Natural killer cell (primary cell): Measurements from ENCODE around the gene RAI14. TPM values are rescaled to one million over a fixed set of nuclear protein-coding genes. Genes with fewer than 3 reads are reported as not detected.

Experiments
- ATAC-seq, 3 donors: fragments of 150-1000 bp in 2 of 3; fragments of 200-7000 bp in 1 of 3; cut with Tn5 transposase; 1 replicate in 1 of 3; 2 replicates in 2 of 3; pipeline ENCODE4 v1.10.0; 2021; ENCODE audit warnings: mild to moderate bottlenecking in 2 of 3, moderate library complexity in 2 of 3
- DNase-seq, 2 donors: peaks; one replicate each; pipeline versions ENCODE4 v3.0.0 to v3.0.0-alpha.2; 2013 to 2021; ENCODE audit warnings: mixed read lengths in 1 of 2
- H3K27ac ChIP-seq: one replicate; pipeline ENCODE4 v1.5.1; 2013; ENCODE audit warnings: mild to moderate bottlenecking, low read length
- H3K27me3 ChIP-seq: one replicate; pipeline ENCODE4 v1.6.1; 2013; ENCODE audit warnings: low read length; ENCODE audit not compliant: control insufficient read depth, insufficient read depth
- H3K36me3 ChIP-seq: one replicate; pipeline ENCODE4 v1.6.1; 2013; ENCODE audit warnings: low read length; ENCODE audit not compliant: control insufficient read depth, insufficient read depth
- H3K4me1 ChIP-seq: one replicate; pipeline ENCODE4 v1.6.1; 2013; ENCODE audit warnings: low read length; ENCODE audit not compliant: control insufficient read depth, insufficient read depth
- H3K4me3 ChIP-seq: one replicate; pipeline ENCODE4 v1.5.1; 2013; ENCODE audit warnings: low read length
- H3K9me3 ChIP-seq: one replicate; pipeline ENCODE4 v1.6.1; 2013; ENCODE audit warnings: low read length; ENCODE audit not compliant: control insufficient read depth, insufficient read depth
- H3K27ac Mint-ChIP-seq, 2 donors: one replicate each; pipeline ENCODE4 v1.8.0; 2022; ENCODE audit warnings: mild to moderate bottlenecking in 2 of 2, mixed read lengths in 2 of 2, moderate library complexity in 1 of 2
- H3K27me3 Mint-ChIP-seq, 2 donors: one replicate each; pipeline ENCODE4 v1.8.0; 2022; ENCODE audit warnings: low read depth in 2 of 2, mixed read lengths in 2 of 2
- H3K36me3 Mint-ChIP-seq: one replicate; pipeline ENCODE4 v1.8.0; 2022; ENCODE audit warnings: mixed read lengths
- H3K4me1 Mint-ChIP-seq, 2 donors: one replicate each; pipeline ENCODE4 v1.8.0; 2022; ENCODE audit warnings: mixed read lengths in 2 of 2
- H3K4me3 Mint-ChIP-seq: one replicate; pipeline ENCODE4 v1.8.0; 2022; ENCODE audit warnings: mild to moderate bottlenecking, moderate library complexity, mixed read lengths
- H3K9me3 Mint-ChIP-seq, 2 donors: one replicate each; pipeline ENCODE4 v1.8.0; 2022; ENCODE audit warnings: mixed read lengths in 2 of 2
- WGBS: methylation state at CpG from one replicate; pipeline ENCODE4 v1.1.7; 2013; ENCODE audit warnings: missing lambda C conversion rate; ENCODE audit not compliant: insufficient coverage; 5-methylcytosine and 5-hydroxymethylcytosine counted together
- intact Hi-C: fragments of 100-400 bp; cut with micrococcal nuclease; formaldehyde crosslinking; loops from one replicate; pipeline ENCODE4 v1.14.2; 2022
- total RNA-seq, 4 donors: library from RNA; stranded (reverse); fragments of 120-200 nt in 1 of 4; gene quantifications; one replicate each; pipeline versions ENCODE4 v1.2.3 to v1.2.4, GENCODE V29; 2013 to 2022
- TF ChIP-seq, protein P1 (sequence below): fragments of 200-600 bp; IDR thresholded peaks from one replicate; pipeline ENCODE4 v1.8.0; 2022; ENCODE audit warnings: antibody characterized with exemption

RAI14 gene
- total RNA-seq, 3 donors from 2014 or later (not counting 1 experiment from before 2014, with no cell fraction given): 0.40 to 2.9 (median 2.8) TPM

DNA sequence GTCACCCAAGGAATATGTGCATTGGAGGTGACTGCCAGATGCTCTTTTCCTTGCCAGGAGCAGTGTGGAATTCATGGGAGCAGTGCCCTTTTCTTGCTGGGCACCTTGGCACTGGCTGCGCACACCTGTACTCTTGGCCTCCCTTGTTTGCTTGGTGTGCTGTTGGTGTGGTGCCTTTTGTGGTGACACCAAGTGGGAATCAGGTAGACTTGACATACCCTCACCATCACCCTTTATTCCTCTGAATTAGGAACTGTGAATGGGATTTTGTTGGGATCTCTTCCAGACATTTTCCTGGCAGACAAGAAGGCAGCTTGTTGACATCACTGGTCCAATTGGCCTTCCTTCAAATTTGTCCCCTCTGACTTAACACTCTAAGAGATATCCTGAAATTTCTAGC is 82.3 kb downstream of the RAI14 start:
- H3K36me3 ChIP-seq: no peaks in the 10 kb centered on the region
- WGBS: no CpG with 5 or more reads among the region's 1 CpG
- no peaks in the 10 kb centered on the region for H3K27me3 ChIP-seq
- H3K27me3 Mint-ChIP-seq: peaks cover 0 to 13% of the 10 kb centered on the region in 2 donors
- H3K4me1 ChIP-seq: no peaks in the 10 kb centered on the region
- ATAC-seq: no peak
- no peaks in the 10 kb centered on the region for H3K4me1 Mint-ChIP-seq
- H3K27ac ChIP-seq: no peak overlapping the region
- H3K27ac Mint-ChIP-seq: no peak overlapping the region
- H3K9me3 ChIP-seq: no peaks in the 10 kb centered on the region
- no peaks in the 10 kb centered on the region for H3K36me3 Mint-ChIP-seq
- TF ChIP-seq, protein P1, sequence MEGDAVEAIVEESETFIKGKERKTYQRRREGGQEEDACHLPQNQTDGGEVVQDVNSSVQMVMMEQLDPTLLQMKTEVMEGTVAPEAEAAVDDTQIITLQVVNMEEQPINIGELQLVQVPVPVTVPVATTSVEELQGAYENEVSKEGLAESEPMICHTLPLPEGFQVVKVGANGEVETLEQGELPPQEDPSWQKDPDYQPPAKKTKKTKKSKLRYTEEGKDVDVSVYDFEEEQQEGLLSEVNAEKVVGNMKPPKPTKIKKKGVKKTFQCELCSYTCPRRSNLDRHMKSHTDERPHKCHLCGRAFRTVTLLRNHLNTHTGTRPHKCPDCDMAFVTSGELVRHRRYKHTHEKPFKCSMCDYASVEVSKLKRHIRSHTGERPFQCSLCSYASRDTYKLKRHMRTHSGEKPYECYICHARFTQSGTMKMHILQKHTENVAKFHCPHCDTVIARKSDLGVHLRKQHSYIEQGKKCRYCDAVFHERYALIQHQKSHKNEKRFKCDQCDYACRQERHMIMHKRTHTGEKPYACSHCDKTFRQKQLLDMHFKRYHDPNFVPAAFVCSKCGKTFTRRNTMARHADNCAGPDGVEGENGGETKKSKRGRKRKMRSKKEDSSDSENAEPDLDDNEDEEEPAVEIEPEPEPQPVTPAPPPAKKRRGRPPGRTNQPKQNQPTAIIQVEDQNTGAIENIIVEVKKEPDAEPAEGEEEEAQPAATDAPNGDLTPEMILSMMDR: no peak
- DNase-seq: no peak
- H3K4me3 ChIP-seq: no peak overlapping the region
- intact Hi-C loops: no loop called here
- no peak overlapping the region for H3K4me3 Mint-ChIP-seq
- H3K9me3 Mint-ChIP-seq: no peaks in the 10 kb centered on the region

DNA sequence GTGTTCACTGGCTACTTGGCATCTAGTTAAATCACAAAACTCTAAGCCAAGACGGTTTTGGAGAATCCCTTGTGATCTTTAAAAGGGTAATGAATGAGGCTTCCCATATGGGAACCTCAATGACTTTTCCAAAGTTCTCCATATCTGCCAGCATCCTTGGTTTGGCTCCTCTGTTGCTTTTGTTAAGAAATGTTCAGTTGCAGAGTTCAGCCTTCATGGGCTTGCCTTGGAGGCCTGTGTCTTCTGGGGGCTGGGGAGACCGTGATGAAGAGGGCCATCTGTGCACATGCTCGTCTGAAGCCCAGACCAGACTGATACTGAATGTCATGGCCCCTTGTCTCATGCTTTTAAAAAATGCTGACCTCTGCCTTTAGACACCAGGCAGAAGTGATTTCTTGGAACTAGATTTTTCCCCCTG is 84.3 kb downstream of the RAI14 start:
- Histone ChIP-seq H3K36me3 (no peaks in the 10 kb centered on the region), H3K9me3 (no peaks in the 10 kb centered on the region), H3K27ac (no peak overlapping the region), H3K27me3 (no peaks in the 10 kb centered on the region), H3K4me3 (no peak overlapping the region), H3K4me1 (no peaks in the 10 kb centered on the region)
- no peaks in the 10 kb centered on the region for H3K4me1 Mint-ChIP-seq
- DNase-seq (no peak), ATAC-seq (no peak)
- 81% methylated on average over 3 of the region's 3 CpGs for WGBS
- no peaks in the 10 kb centered on the region for H3K36me3 Mint-ChIP-seq
- H3K9me3 Mint-ChIP-seq: no peaks in the 10 kb centered on the region
- peaks cover 0 to 13% of the 10 kb centered on the region in 2 donors for H3K27me3 Mint-ChIP-seq
- intact Hi-C loops: no loop called here
- H3K4me3 Mint-ChIP-seq: no peak overlapping the region
- no peak overlapping the region for H3K27ac Mint-ChIP-seq
- TF ChIP-seq, protein P1: no peak

DNA sequence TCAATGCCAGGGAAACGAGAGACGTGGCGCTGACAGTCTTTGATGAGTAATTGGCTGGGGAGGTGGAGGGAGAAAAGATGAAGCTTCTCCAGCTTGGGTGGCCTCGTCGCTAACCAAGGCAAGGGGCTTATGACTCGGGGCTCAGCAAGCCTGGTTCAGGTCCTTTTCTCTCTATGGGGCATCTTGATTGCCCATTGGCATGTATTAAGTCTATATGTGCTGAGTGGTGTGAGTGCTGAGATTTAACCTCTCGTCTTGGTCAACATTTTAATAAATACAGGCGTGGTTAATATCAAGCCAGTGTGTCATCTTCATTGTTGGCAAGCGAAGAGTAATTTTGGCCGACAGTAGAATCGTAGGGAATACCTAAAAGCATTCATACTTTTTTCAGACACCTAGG is 85.9 kb downstream of the RAI14 start:
- DNase-seq (no peak), ATAC-seq (no peak)
- H3K4me3 Mint-ChIP-seq: no peak overlapping the region
- H3K36me3 Mint-ChIP-seq: no peaks in the 10 kb centered on the region
- intact Hi-C loops: no loop called here
- H3K9me3 Mint-ChIP-seq: no peaks in the 10 kb centered on the region
- Histone ChIP-seq H3K27ac (no peak overlapping the region), H3K4me3 (no peak overlapping the region), H3K36me3 (no peaks in the 10 kb centered on the region), H3K9me3 (no peaks in the 10 kb centered on the region), H3K4me1 (no peaks in the 10 kb centered on the region), H3K27me3 (no peaks in the 10 kb centered on the region)
- TF ChIP-seq, protein P1: no peak
- 94% methylated on average over 11 of the region's 11 CpGs for WGBS
- H3K4me1 Mint-ChIP-seq: peaks cover 0 to 4% of the 10 kb centered on the region in 2 donors
- H3K27ac Mint-ChIP-seq: no peak overlapping the region
- H3K27me3 Mint-ChIP-seq: peaks cover 6 to 13% of the 10 kb centered on the region in 2 donors

DNA sequence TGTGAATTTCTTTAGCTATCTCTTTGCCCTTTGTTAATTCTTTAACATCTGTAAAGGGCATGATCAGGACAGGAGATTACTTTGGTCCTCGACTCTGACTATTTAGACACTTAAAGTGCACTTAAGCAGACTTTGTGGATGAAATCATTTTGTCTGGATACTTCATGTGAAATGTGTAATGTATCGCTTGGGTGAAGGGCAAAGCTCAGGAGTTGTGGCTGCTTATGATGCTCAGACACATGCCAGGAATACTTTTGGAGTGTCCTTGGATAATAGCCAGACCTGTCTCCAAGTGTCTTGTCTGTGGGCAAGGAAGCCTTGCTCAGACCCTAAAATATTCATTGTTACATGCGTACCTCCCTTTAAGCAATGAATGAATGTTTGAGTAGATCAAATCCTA is 87.8 kb downstream of the RAI14 start:
- intact Hi-C loops: no loop called here
- 82% methylated on average over 2 of the region's 3 CpGs for WGBS
- Mint-ChIP-seq H3K36me3 (no peaks in the 10 kb centered on the region), H3K4me1 (peaks cover 0 to 4% of the 10 kb centered on the region in 2 donors), H3K27ac (no peak overlapping the region), H3K4me3 (no peak overlapping the region), H3K9me3 (no peaks in the 10 kb centered on the region), H3K27me3 (peaks cover 0 to 6% of the 10 kb centered on the region in 2 donors)
- Histone ChIP-seq H3K4me3 (no peak overlapping the region), H3K27ac (no peak overlapping the region), H3K27me3 (no peaks in the 10 kb centered on the region), H3K9me3 (no peaks in the 10 kb centered on the region), H3K4me1 (no peaks in the 10 kb centered on the region), H3K36me3 (no peaks in the 10 kb centered on the region)
- DNase-seq: no peak
- TF ChIP-seq, protein P1: no peak
- no peak for ATAC-seq
